C4-2B (cell line): ENCODE measurements around the gene HOXB4.

Source experiments
- ZFX ChIP-seq: fragments of 450-650 bp; IDR thresholded peaks from 2 replicates; pipeline ENCODE4 v1.6.1; 2017
- TF ChIP-seq, protein P1 (sequence below): fragments of 450-650 bp; conservative IDR thresholded peaks from 2 replicates; pipeline ENCODE4 v1.5.1; 2017; ENCODE audit warnings: mild to moderate bottlenecking

DNA sequence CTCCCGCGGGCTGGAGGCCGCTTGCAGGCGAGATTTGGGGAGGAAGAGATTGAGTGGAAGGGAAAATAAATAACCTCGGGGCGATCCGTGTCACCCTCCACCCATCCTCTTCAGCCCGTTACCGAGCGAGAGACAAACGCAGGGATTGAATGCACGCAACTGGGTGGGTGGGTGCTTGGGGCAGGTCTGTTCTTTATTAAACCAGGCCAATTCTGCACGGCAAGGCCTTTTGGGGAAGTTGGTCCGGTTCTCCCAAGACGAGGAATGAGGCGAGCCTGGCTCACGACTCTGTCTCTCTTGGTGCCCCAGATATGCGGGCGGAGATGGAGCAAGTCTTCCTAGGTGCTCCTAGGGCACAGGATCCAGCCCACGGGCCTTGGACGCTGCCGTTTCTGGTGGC is 33.1 kb upstream of the HOXB4 start:
- TF ChIP-seq, protein P1, sequence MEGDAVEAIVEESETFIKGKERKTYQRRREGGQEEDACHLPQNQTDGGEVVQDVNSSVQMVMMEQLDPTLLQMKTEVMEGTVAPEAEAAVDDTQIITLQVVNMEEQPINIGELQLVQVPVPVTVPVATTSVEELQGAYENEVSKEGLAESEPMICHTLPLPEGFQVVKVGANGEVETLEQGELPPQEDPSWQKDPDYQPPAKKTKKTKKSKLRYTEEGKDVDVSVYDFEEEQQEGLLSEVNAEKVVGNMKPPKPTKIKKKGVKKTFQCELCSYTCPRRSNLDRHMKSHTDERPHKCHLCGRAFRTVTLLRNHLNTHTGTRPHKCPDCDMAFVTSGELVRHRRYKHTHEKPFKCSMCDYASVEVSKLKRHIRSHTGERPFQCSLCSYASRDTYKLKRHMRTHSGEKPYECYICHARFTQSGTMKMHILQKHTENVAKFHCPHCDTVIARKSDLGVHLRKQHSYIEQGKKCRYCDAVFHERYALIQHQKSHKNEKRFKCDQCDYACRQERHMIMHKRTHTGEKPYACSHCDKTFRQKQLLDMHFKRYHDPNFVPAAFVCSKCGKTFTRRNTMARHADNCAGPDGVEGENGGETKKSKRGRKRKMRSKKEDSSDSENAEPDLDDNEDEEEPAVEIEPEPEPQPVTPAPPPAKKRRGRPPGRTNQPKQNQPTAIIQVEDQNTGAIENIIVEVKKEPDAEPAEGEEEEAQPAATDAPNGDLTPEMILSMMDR = no peak
- TF ChIP-seq ZFX = no peak
